ENCODE results near the gene LSM7. TPM values are rescaled to one million over a fixed set of nuclear protein-coding genes. Genes with fewer than 3 reads are reported as not detected.

LSM7 gene
- total RNA-seq, 3 donors from 2014 or later, result 275 to 313 (median 307) TPM

GRCh38 chr19:2345794-2346663, 17.6 kb upstream of the LSM7 start:
- Mint-ChIP-seq H3K36me3 (ENCODE audit: insufficient read depth) (no peaks in the 10 kb centered on the region), H3K9me3 (no peaks in the 10 kb centered on the region), H3K27me3 (ENCODE audit: low read depth) (no peaks in the 10 kb centered on the region), H3K4me1 (ENCODE audit: low read depth) (no peaks in the 10 kb centered on the region), H3K4me3 (no peak overlapping the region)
- ATAC-seq (no peak), DNase-seq (no peak)

GRCh38 chr19:2345076-2345475, 16.7 kb upstream of the LSM7 start:
- no peaks in the 10 kb centered on the region for H3K9me3 Mint-ChIP-seq
- no peaks in the 10 kb centered on the region for H3K4me1 Mint-ChIP-seq (ENCODE audit: low read depth)
- no peak for ATAC-seq
- no peak for DNase-seq
- no peak overlapping the region for H3K4me3 Mint-ChIP-seq
- H3K36me3 Mint-ChIP-seq (ENCODE audit: insufficient read depth), result no peaks in the 10 kb centered on the region
- no peaks in the 10 kb centered on the region for H3K27me3 Mint-ChIP-seq (ENCODE audit: low read depth)

- no peaks in the 10 kb centered on the region for H3K27me3 Mint-ChIP-seq (ENCODE audit: low read depth)
- no peaks in the 10 kb centered on the region for H3K4me1 Mint-ChIP-seq (ENCODE audit: low read depth)
- H3K36me3 Mint-ChIP-seq (ENCODE audit: insufficient read depth), result no peaks in the 10 kb centered on the region
- ATAC-seq (no peak), DNase-seq (no peak)
- no peak overlapping the region for H3K4me3 Mint-ChIP-seq
- H3K9me3 Mint-ChIP-seq, result no peaks in the 10 kb centered on the region
Measured at GRCh38 chr19:2344381-2344870, 16.0 kb upstream of the LSM7 start.

GRCh38 chr19:2343289-2343982, 15.1 kb upstream of the LSM7 start:
- ATAC-seq (no peak), DNase-seq (no peak)
- no peaks in the 10 kb centered on the region for H3K27me3 Mint-ChIP-seq (ENCODE audit: low read depth)
- H3K9me3 Mint-ChIP-seq, result no peaks in the 10 kb centered on the region
- no peaks in the 10 kb centered on the region for H3K4me1 Mint-ChIP-seq (ENCODE audit: low read depth)
- no peak overlapping the region for H3K4me3 Mint-ChIP-seq
- H3K36me3 Mint-ChIP-seq (ENCODE audit: insufficient read depth), result no peaks in the 10 kb centered on the region

GRCh38 chr19:2342656-2343288, 14.4 kb upstream of the LSM7 start:
- ATAC-seq, result no peak
- Mint-ChIP-seq H3K4me3 (no peak overlapping the region), H3K4me1 (ENCODE audit: low read depth) (no peaks in the 10 kb centered on the region), H3K9me3 (no peaks in the 10 kb centered on the region), H3K27me3 (ENCODE audit: low read depth) (no peaks in the 10 kb centered on the region), H3K36me3 (ENCODE audit: insufficient read depth) (no peaks in the 10 kb centered on the region)
- no peak for DNase-seq

GRCh38 chr19:2341982-2342381, 13.6 kb upstream of the LSM7 start:
- Mint-ChIP-seq H3K4me1 (ENCODE audit: low read depth) (no peaks in the 10 kb centered on the region), H3K36me3 (ENCODE audit: insufficient read depth) (peaks cover 2% of the 10 kb centered on the region), H3K27me3 (ENCODE audit: low read depth) (no peaks in the 10 kb centered on the region), H3K9me3 (no peaks in the 10 kb centered on the region), H3K4me3 (no peak overlapping the region)
- DNase-seq (no peak), ATAC-seq (no peak)

GRCh38 chr19:2341244-2341751, 12.9 kb upstream of the LSM7 start:
- H3K4me3 Mint-ChIP-seq, result no peak overlapping the region
- H3K27me3 Mint-ChIP-seq (ENCODE audit: low read depth), result no peaks in the 10 kb centered on the region
- DNase-seq (no peak), ATAC-seq (no peak)
- H3K4me1 Mint-ChIP-seq (ENCODE audit: low read depth), result peaks cover 2% of the 10 kb centered on the region
- no peaks in the 10 kb centered on the region for H3K9me3 Mint-ChIP-seq
- H3K36me3 Mint-ChIP-seq (ENCODE audit: insufficient read depth), result peaks cover 2% of the 10 kb centered on the region

GRCh38 chr19:2340496-2341243, 12.3 kb upstream of the LSM7 start:
- H3K4me3 Mint-ChIP-seq, result no peak overlapping the region
- H3K36me3 Mint-ChIP-seq (ENCODE audit: insufficient read depth), result peaks cover 8% of the 10 kb centered on the region
- ATAC-seq, result no peak
- no peak for DNase-seq
- no peaks in the 10 kb centered on the region for H3K27me3 Mint-ChIP-seq (ENCODE audit: low read depth)
- no peaks in the 10 kb centered on the region for H3K9me3 Mint-ChIP-seq
- H3K4me1 Mint-ChIP-seq (ENCODE audit: low read depth), result peaks cover 8% of the 10 kb centered on the region

- Mint-ChIP-seq H3K27me3 (ENCODE audit: low read depth) (no peaks in the 10 kb centered on the region), H3K4me3 (no peak overlapping the region), H3K9me3 (no peaks in the 10 kb centered on the region), H3K36me3 (ENCODE audit: insufficient read depth) (peaks cover 9% of the 10 kb centered on the region), H3K4me1 (ENCODE audit: low read depth) (peaks cover 9% of the 10 kb centered on the region)
- DNase-seq, result no peak
- ATAC-seq, result no peak
Measured at GRCh38 chr19:2339644-2340310, 11.4 kb upstream of the LSM7 start.

GRCh38 chr19:2338751-2339643, 10.6 kb upstream of the LSM7 start:
- DNase-seq, result no peak

GRCh38 chr19:2338055-2338615, 9.7 kb upstream of the LSM7 start:
- H3K9me3 Mint-ChIP-seq, result no peaks in the 10 kb centered on the region
- no peak overlapping the region for H3K4me3 Mint-ChIP-seq
- DNase-seq (no peak), ATAC-seq (no peak)
- H3K36me3 Mint-ChIP-seq (ENCODE audit: insufficient read depth), result peaks cover 9% of the 10 kb centered on the region
- H3K4me1 Mint-ChIP-seq (ENCODE audit: low read depth), result peaks cover 12% of the 10 kb centered on the region
- H3K27me3 Mint-ChIP-seq (ENCODE audit: low read depth), result no peaks in the 10 kb centered on the region

More at GRCh38 chr19:2338751-2339643, 10.6 kb upstream of the LSM7 start:
- H3K4me3 Mint-ChIP-seq, result no peak overlapping the region
- peaks cover 9% of the 10 kb centered on the region for H3K4me1 Mint-ChIP-seq (ENCODE audit: low read depth)
- H3K9me3 Mint-ChIP-seq, result no peaks in the 10 kb centered on the region
- ATAC-seq, result no peak
- no peaks in the 10 kb centered on the region for H3K27me3 Mint-ChIP-seq (ENCODE audit: low read depth)
- peaks cover 9% of the 10 kb centered on the region for H3K36me3 Mint-ChIP-seq (ENCODE audit: insufficient read depth)

GRCh38 chr19:2337329-2337707, 8.9 kb upstream of the LSM7 start:
- ATAC-seq, result peak in 1 of 2 donors; percentile 35
- peaks cover 15% of the 10 kb centered on the region for H3K4me1 Mint-ChIP-seq (ENCODE audit: low read depth)
- H3K27me3 Mint-ChIP-seq (ENCODE audit: low read depth), result no peaks in the 10 kb centered on the region
- no peak for DNase-seq
- peaks cover 9% of the 10 kb centered on the region for H3K36me3 Mint-ChIP-seq (ENCODE audit: insufficient read depth)
- no peaks in the 10 kb centered on the region for H3K9me3 Mint-ChIP-seq
- no peak overlapping the region for H3K4me3 Mint-ChIP-seq

Data from activated T-cell treated with anti-CD3 and anti-CD28 coated beads, Interleukin-2, amount 50 U/mL, for 4 hours (primary cell).